CD4-positive, alpha-beta T cell treated with Interferon gamma for 1 hour (primary cell): ENCODE results near the gene PLEKHH3.
"Not testable (repeated sequence)": the region's sequence is repeated elsewhere in the genome, so short reads cannot be mapped to it uniquely, and the experiment has no call there.

Experiments used
- DNase-seq: peaks from one replicate; pipeline ENCODE4 v3.0.0-alpha.2; 2020

PLEKHH3 gene

GRCh38 chr17:42623732-42624596 lies 52.8 kb downstream of the PLEKHH3 start:
- DNase-seq: no peak

GRCh38 chr17:42623271-42623670 lies 53.5 kb downstream of the PLEKHH3 start:
- DNase-seq: no peak

GRCh38 chr17:42621987-42622386 lies 54.8 kb downstream of the PLEKHH3 start:
- not testable (repeated sequence) for DNase-seq

GRCh38 chr17:42618442-42619150 lies 58.2 kb downstream of the PLEKHH3 start:
- DNase-seq: no peak

- no peak for DNase-seq
These were observed 58.8 kb downstream of the PLEKHH3 start for GRCh38 chr17:42617956-42618431.
